HEK293 (cell line): ENCODE measurements around the gene HTR4.

ENCODE experiments used
- ELK4 ChIP-seq: IDR thresholded peaks from 2 replicates; pipeline ENCODE4 v1.6.1; 2011; ENCODE audit warnings: mild to moderate bottlenecking, low read depth, low read length, borderline replicate concordance
- KLF16 ChIP-seq: fragments of 450-650 bp; formaldehyde crosslinking; IDR thresholded peaks from 2 replicates; pipeline ENCODE4 v1.5.1; 2017; ENCODE audit warnings: missing biosample characterization, missing genetic modification characterization
- PRDM1 ChIP-seq: fragments of 450-650 bp; formaldehyde crosslinking; IDR thresholded peaks from 2 replicates; pipeline ENCODE4; 2016; ENCODE audit warnings: missing biosample characterization, missing genetic modification characterization
- PRDM6 ChIP-seq: fragments of 450-650 bp; formaldehyde crosslinking; IDR thresholded peaks from 2 replicates; pipeline ENCODE4 v1.5.1; 2017; ENCODE audit warnings: missing biosample characterization, missing genetic modification characterization
- ZBTB20 ChIP-seq: fragments of 450-650 bp; formaldehyde crosslinking; IDR thresholded peaks from 2 replicates; pipeline ENCODE4 v1.5.1; 2016; ENCODE audit warnings: missing biosample characterization, missing genetic modification characterization
- ZBTB48 ChIP-seq: fragments of 450-650 bp; formaldehyde crosslinking; IDR thresholded peaks from 2 replicates; pipeline ENCODE4 v1.5.1; 2016; ENCODE audit warnings: missing biosample characterization, missing genetic modification characterization
- ZNF174 ChIP-seq: fragments of 450-650 bp; formaldehyde crosslinking; IDR thresholded peaks from 2 replicates; pipeline ENCODE4 v1.5.0; 2017; ENCODE audit warnings: missing biosample characterization, mild to moderate bottlenecking, missing genetic modification characterization
- ZNF24 ChIP-seq: fragments of 450-650 bp; formaldehyde crosslinking; IDR thresholded peaks from 2 replicates; pipeline ENCODE4 v1.5.1; 2016; ENCODE audit warnings: missing biosample characterization, missing genetic modification characterization
- ZNF521 ChIP-seq: fragments of 450-650 bp; formaldehyde crosslinking; IDR thresholded peaks from 2 replicates; pipeline ENCODE4 v1.5.1; 2017; ENCODE audit warnings: missing biosample characterization, mild to moderate bottlenecking, missing genetic modification characterization
- ZNF658 ChIP-seq: fragments of 450-650 bp; formaldehyde crosslinking; IDR thresholded peaks from 2 replicates; pipeline ENCODE4; 2016; ENCODE audit warnings: missing biosample characterization, missing genetic modification characterization
- TF ChIP-seq, protein P1 (sequence below): fragments of 450-650 bp; formaldehyde crosslinking; IDR thresholded peaks from 2 replicates; pipeline ENCODE4 v1.5.1; 2016; ENCODE audit warnings: missing biosample characterization, missing genetic modification characterization
- TF ChIP-seq, protein P2 (sequence below): fragments of 450-650 bp; formaldehyde crosslinking; IDR thresholded peaks from 2 replicates; pipeline ENCODE4 v1.5.1; 2016; ENCODE audit warnings: missing biosample characterization, missing genetic modification characterization
- TF ChIP-seq, protein P3 (sequence below): fragments of 450-650 bp; formaldehyde crosslinking; optimal IDR thresholded peaks from 2 replicates; pipeline ENCODE3; 2016; ENCODE audit warnings: missing biosample characterization, mild to moderate bottlenecking, missing genetic modification characterization

- TF ChIP-seq, protein P1, sequence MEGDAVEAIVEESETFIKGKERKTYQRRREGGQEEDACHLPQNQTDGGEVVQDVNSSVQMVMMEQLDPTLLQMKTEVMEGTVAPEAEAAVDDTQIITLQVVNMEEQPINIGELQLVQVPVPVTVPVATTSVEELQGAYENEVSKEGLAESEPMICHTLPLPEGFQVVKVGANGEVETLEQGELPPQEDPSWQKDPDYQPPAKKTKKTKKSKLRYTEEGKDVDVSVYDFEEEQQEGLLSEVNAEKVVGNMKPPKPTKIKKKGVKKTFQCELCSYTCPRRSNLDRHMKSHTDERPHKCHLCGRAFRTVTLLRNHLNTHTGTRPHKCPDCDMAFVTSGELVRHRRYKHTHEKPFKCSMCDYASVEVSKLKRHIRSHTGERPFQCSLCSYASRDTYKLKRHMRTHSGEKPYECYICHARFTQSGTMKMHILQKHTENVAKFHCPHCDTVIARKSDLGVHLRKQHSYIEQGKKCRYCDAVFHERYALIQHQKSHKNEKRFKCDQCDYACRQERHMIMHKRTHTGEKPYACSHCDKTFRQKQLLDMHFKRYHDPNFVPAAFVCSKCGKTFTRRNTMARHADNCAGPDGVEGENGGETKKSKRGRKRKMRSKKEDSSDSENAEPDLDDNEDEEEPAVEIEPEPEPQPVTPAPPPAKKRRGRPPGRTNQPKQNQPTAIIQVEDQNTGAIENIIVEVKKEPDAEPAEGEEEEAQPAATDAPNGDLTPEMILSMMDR (tag by site-specific recombination): no peak
- TF ChIP-seq, protein P2, sequence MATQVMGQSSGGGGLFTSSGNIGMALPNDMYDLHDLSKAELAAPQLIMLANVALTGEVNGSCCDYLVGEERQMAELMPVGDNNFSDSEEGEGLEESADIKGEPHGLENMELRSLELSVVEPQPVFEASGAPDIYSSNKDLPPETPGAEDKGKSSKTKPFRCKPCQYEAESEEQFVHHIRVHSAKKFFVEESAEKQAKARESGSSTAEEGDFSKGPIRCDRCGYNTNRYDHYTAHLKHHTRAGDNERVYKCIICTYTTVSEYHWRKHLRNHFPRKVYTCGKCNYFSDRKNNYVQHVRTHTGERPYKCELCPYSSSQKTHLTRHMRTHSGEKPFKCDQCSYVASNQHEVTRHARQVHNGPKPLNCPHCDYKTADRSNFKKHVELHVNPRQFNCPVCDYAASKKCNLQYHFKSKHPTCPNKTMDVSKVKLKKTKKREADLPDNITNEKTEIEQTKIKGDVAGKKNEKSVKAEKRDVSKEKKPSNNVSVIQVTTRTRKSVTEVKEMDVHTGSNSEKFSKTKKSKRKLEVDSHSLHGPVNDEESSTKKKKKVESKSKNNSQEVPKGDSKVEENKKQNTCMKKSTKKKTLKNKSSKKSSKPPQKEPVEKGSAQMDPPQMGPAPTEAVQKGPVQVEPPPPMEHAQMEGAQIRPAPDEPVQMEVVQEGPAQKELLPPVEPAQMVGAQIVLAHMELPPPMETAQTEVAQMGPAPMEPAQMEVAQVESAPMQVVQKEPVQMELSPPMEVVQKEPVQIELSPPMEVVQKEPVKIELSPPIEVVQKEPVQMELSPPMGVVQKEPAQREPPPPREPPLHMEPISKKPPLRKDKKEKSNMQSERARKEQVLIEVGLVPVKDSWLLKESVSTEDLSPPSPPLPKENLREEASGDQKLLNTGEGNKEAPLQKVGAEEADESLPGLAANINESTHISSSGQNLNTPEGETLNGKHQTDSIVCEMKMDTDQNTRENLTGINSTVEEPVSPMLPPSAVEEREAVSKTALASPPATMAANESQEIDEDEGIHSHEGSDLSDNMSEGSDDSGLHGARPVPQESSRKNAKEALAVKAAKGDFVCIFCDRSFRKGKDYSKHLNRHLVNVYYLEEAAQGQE (tag by site-specific recombination): no peak
- TF ChIP-seq, protein P3, sequence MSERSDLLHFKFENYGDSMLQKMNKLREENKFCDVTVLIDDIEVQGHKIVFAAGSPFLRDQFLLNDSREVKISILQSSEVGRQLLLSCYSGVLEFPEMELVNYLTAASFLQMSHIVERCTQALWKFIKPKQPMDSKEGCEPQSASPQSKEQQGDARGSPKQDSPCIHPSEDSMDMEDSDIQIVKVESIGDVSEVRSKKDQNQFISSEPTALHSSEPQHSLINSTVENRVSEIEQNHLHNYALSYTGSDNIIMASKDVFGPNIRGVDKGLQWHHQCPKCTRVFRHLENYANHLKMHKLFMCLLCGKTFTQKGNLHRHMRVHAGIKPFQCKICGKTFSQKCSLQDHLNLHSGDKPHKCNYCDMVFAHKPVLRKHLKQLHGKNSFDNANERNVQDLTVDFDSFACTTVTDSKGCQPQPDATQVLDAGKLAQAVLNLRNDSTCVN (tag by site-specific recombination): no peak
- TF ChIP-seq ZBTB48 (no peak), ZNF174 (tag by site-specific recombination) (no peak), ZBTB20 (tag by site-specific recombination) (no peak), ZNF24 (tag by site-specific recombination) (no peak), ZNF658 (tag by site-specific recombination) (no peak), ZNF521 (tag by site-specific recombination) (no peak), PRDM1 (tag by site-specific recombination) (no peak), PRDM6 (tag by site-specific recombination) (no peak), ELK4 (no peak), KLF16 (tag by site-specific recombination) (no peak)
Measured at GRCh38 chr5:148515460-148515859, 138.9 kb downstream of the HTR4 start.
